ENCODE measurements around the gene TSHZ3.

The TSHZ3 gene

DNA sequence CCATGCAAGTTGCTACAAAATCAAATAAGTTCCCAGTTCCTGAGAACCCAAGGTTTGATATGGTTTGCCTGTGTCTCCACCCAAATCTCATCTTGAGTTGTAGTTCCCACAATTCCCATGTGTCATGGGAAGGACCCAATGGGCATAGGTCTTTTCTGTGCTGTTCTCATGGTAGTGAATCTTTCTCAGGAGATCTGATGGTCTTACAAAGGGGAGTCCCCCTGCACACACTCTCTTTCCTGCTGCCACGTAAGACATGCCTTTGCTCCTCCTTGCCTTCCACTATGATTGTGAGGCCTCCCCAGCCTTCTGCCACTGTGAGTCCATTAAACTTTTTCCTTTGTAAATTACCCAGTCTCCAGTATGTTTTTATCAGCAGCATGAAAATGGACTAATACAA, 28.5 kb upstream of the TSHZ3 start:
- CTCF ChIA-PET = no interaction called here
- POLR2A ChIA-PET = no interaction called here
- no peak for DNase-seq (ENCODE audit: extremely low spot score)
- TF ChIP-seq TARDBP (IDR thresholded peaks at IDR 0.05) (no peak), FOXK2 (IDR thresholded peaks at IDR 0.05) (no peak), FOXM1 (IDR thresholded peaks at IDR 0.05; ENCODE audit: borderline replicate concordance) (no peak), HDGF (IDR thresholded peaks at IDR 0.05; ENCODE audit: borderline replicate concordance) (no peak), ZNF384 (IDR thresholded peaks at IDR 0.05) (no peak), LEF1 (IDR thresholded peaks at IDR 0.05; ENCODE audit: borderline replicate concordance) (no peak), SP1 (IDR thresholded peaks at IDR 0.05) (no peak), FOXA1 (IDR thresholded peaks at IDR 0.05) (no peak), CTBP1 (IDR thresholded peaks at IDR 0.05; ENCODE audit: borderline replicate concordance) (no peak), SUZ12 (IDR thresholded peaks at IDR 0.05) (no peak), L3MBTL2 (conservative IDR thresholded peaks at IDR 0.05) (no peak), ARNT (IDR thresholded peaks at IDR 0.05) (no peak), BHLHE40 (IDR thresholded peaks at IDR 0.05; ENCODE audit: borderline replicate concordance) (no peak), NFRKB (IDR thresholded peaks at IDR 0.05) (no peak), ELF4 (IDR thresholded peaks at IDR 0.05) (no peak)
- TF ChIP-seq, protein P1, sequence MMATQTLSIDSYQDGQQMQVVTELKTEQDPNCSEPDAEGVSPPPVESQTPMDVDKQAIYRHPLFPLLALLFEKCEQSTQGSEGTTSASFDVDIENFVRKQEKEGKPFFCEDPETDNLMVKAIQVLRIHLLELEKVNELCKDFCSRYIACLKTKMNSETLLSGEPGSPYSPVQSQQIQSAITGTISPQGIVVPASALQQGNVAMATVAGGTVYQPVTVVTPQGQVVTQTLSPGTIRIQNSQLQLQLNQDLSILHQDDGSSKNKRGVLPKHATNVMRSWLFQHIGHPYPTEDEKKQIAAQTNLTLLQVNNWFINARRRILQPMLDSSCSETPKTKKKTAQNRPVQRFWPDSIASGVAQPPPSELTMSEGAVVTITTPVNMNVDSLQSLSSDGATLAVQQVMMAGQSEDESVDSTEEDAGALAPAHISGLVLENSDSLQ (IDR thresholded peaks at IDR 0.05) = no peak

DNA sequence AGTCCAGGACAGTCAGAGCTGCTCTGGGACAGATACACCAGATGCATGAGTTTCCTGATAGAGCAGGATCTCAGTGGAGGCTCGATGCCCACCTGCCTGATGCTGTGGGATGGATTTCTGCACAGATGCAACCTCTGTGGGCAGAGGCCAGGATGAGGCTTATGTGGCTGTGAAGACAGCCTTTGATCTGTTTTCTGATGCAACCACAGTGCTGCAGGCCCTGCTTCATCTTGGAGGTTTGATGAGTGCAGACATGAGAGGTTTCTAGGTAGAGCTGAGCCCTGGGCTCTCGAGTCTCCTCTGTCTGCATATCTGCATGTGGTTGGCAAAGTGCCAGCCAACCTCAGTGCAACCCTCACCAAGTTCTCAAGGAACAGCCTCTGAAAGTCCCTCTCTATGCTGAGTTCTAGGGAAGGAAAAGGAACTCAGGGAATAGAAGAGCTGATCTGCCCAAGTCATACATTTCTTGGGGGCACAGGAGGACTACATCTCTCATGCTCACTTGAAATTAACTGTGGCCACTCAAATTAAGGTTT, 23.1 kb upstream of the TSHZ3 start:
- CTCF ChIA-PET = no interaction called here
- DNase-seq (ENCODE audit: extremely low spot score) = no peak
- POLR2A ChIA-PET = no interaction called here
- no peak for TF ChIP-seq ZNF384 (IDR thresholded peaks at IDR 0.05)
- no peak for TF ChIP-seq SP1 (IDR thresholded peaks at IDR 0.05)
- no peak for TF ChIP-seq LEF1 (IDR thresholded peaks at IDR 0.05; ENCODE audit: borderline replicate concordance)
- TF ChIP-seq SUZ12 (IDR thresholded peaks at IDR 0.05) = no peak
- TF ChIP-seq NFRKB (IDR thresholded peaks at IDR 0.05) = no peak
- TF ChIP-seq, protein P1 (IDR thresholded peaks at IDR 0.05) = no peak
- TF ChIP-seq HDGF (IDR thresholded peaks at IDR 0.05; ENCODE audit: borderline replicate concordance) = no peak

- CTCF ChIA-PET = no interaction called here
- no peak for DNase-seq (ENCODE audit: extremely low spot score)
- POLR2A ChIA-PET = no interaction called here
- TF ChIP-seq L3MBTL2 (conservative IDR thresholded peaks at IDR 0.05) = no peak
These were observed 21.0 kb upstream of the TSHZ3 start for GRCh38 chr19:31370216-31370615.

DNA sequence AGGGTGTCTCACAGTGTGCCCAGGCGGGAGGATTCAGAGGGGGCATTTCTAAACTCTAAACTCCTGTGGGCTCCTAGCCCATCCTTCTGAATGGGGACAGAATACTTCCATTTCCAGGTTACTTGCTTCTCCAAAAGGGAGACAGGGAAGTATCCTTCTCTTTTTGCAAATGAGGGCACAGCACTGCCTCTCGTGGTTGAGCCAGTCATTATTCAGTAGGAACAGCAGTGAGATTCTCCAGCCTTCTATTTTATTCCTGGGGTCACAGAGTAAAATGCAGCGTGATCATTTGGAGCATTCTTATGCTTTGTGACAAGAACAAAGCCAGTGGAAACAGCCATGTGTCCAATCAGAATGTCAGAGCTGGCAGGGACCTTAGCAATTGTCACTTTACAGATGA, 15.7 kb upstream of the TSHZ3 start:
- ChIA-PET CTCF (no interaction called here), POLR2A (no interaction called here)
- no peak for DNase-seq (ENCODE audit: extremely low spot score)
- no peak for TF ChIP-seq CTBP1 (IDR thresholded peaks at IDR 0.05; ENCODE audit: borderline replicate concordance)
- TF ChIP-seq FOXM1 (IDR thresholded peaks at IDR 0.05; ENCODE audit: borderline replicate concordance) = no peak
- TF ChIP-seq FOXK2 (IDR thresholded peaks at IDR 0.05) = no peak
- no peak for TF ChIP-seq SP1 (IDR thresholded peaks at IDR 0.05)
- no peak for TF ChIP-seq SUZ12 (IDR thresholded peaks at IDR 0.05)
- TF ChIP-seq ARNT (IDR thresholded peaks at IDR 0.05) = no peak
- no peak for TF ChIP-seq NFRKB (IDR thresholded peaks at IDR 0.05)
- no peak for TF ChIP-seq ELF4 (IDR thresholded peaks at IDR 0.05)
- no peak for TF ChIP-seq FOXA1 (IDR thresholded peaks at IDR 0.05)
- no peak for TF ChIP-seq LEF1 (IDR thresholded peaks at IDR 0.05; ENCODE audit: borderline replicate concordance)
- TF ChIP-seq L3MBTL2 (conservative IDR thresholded peaks at IDR 0.05) = no peak
- TF ChIP-seq ZNF384 (IDR thresholded peaks at IDR 0.05) = no peak
- TF ChIP-seq TARDBP (IDR thresholded peaks at IDR 0.05) = no peak
- TF ChIP-seq, protein P1 (IDR thresholded peaks at IDR 0.05) = no peak
- no peak for TF ChIP-seq HDGF (IDR thresholded peaks at IDR 0.05; ENCODE audit: borderline replicate concordance)
- no peak for TF ChIP-seq BHLHE40 (IDR thresholded peaks at IDR 0.05; ENCODE audit: borderline replicate concordance)

DNA sequence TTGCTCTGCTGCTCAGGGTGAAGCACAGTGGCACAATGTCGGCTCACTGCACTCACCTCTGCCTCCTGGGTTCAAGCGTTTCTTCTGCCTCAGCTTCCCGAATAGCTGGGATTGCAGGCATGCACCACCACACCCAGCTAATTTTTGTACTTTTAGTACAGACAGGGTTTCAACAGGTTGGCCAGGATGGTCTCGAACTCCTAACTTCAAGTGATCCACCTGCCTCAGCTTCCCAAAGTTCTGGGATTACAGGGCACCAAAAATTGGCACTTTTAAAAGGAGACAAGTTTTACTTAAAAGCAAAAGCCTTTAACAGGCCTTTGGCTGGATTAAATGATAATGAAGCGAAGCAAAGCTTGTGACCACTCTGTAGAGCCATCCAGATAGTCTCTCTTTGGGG, 12.5 kb upstream of the TSHZ3 start:
- ChIA-PET CTCF (interaction anchor here (0.9 kb wide), 1 partner anchor 24 kb away, joined by 3 read pairs; no protein-coding TSS in a partner anchor), POLR2A (no interaction called here)
- TF ChIP-seq TARDBP (IDR thresholded peaks at IDR 0.05) (no peak), LEF1 (IDR thresholded peaks at IDR 0.05; ENCODE audit: borderline replicate concordance) (no peak), SUZ12 (IDR thresholded peaks at IDR 0.05) (no peak), HDGF (IDR thresholded peaks at IDR 0.05; ENCODE audit: borderline replicate concordance) (no peak), FOXA1 (IDR thresholded peaks at IDR 0.05) (no peak), FOXM1 (IDR thresholded peaks at IDR 0.05; ENCODE audit: borderline replicate concordance) (no peak), ZNF384 (IDR thresholded peaks at IDR 0.05) (no peak), NFRKB (IDR thresholded peaks at IDR 0.05) (no peak), BHLHE40 (IDR thresholded peaks at IDR 0.05; ENCODE audit: borderline replicate concordance) (no peak)
- TF ChIP-seq, protein P1 (IDR thresholded peaks at IDR 0.05) = no peak

DNA sequence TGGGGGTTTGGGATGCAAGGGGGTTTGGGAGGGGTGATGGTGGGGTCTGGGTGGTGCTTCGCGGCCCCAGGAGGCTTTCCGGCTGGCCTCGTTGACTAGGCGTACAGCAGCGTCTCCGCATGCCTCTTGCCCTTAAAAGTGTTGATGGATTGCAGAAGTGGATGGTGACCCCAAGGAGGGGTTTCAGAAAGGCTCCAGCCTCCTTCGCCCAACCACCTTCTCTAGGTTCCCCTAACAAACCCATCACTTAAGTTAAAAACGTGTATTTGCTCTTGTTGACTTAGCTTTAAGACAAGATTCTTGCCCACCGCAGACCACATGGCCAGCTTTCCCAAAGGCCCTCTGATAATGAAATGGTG, 8.1 kb upstream of the TSHZ3 start:
- no peak for TF ChIP-seq FOXM1 (IDR thresholded peaks at IDR 0.05; ENCODE audit: borderline replicate concordance)
- no peak for TF ChIP-seq LEF1 (IDR thresholded peaks at IDR 0.05; ENCODE audit: borderline replicate concordance)
- TF ChIP-seq ELF4 (IDR thresholded peaks at IDR 0.05) = no peak
- no peak for TF ChIP-seq ZNF384 (IDR thresholded peaks at IDR 0.05)
- no peak for TF ChIP-seq NFRKB (IDR thresholded peaks at IDR 0.05)
- no peak for TF ChIP-seq CTBP1 (IDR thresholded peaks at IDR 0.05; ENCODE audit: borderline replicate concordance)
- TF ChIP-seq BHLHE40 (IDR thresholded peaks at IDR 0.05; ENCODE audit: borderline replicate concordance) = no peak
- no peak for TF ChIP-seq HDGF (IDR thresholded peaks at IDR 0.05; ENCODE audit: borderline replicate concordance)
- TF ChIP-seq FOXK2 (IDR thresholded peaks at IDR 0.05) = no peak
- no peak for TF ChIP-seq L3MBTL2 (conservative IDR thresholded peaks at IDR 0.05)
- no peak for TF ChIP-seq SUZ12 (IDR thresholded peaks at IDR 0.05)
- TF ChIP-seq, protein P1 (IDR thresholded peaks at IDR 0.05) = no peak
- TF ChIP-seq SP1 (IDR thresholded peaks at IDR 0.05) = no peak
- TF ChIP-seq ARNT (IDR thresholded peaks at IDR 0.05) = no peak
- ChIA-PET POLR2A (no interaction called here), CTCF (interaction anchor here (0.9 kb wide), 1 partner anchor 303 kb away, joined by 4 read pairs; no protein-coding TSS in a partner anchor)
- no peak for DNase-seq (ENCODE audit: extremely low spot score)

More for the DNA sequence above, 12.5 kb upstream of the TSHZ3 start:
- DNase-seq (ENCODE audit: extremely low spot score) = no peak

Measured in HEK293T (cell line).